Smooth muscle cell of the brain vasculature (primary cell): ENCODE data around the gene SGSH.
"Not testable (repeated sequence)": the region's sequence is repeated elsewhere in the genome, so short reads cannot be mapped to it uniquely, and the experiment has no call there.

Source experiments
- DNase-seq: peaks from one replicate; pipeline ENCODE4 v3.0.0-alpha.2; 2012; ENCODE audit warnings: low read depth, low spot score

SGSH gene

DNA sequence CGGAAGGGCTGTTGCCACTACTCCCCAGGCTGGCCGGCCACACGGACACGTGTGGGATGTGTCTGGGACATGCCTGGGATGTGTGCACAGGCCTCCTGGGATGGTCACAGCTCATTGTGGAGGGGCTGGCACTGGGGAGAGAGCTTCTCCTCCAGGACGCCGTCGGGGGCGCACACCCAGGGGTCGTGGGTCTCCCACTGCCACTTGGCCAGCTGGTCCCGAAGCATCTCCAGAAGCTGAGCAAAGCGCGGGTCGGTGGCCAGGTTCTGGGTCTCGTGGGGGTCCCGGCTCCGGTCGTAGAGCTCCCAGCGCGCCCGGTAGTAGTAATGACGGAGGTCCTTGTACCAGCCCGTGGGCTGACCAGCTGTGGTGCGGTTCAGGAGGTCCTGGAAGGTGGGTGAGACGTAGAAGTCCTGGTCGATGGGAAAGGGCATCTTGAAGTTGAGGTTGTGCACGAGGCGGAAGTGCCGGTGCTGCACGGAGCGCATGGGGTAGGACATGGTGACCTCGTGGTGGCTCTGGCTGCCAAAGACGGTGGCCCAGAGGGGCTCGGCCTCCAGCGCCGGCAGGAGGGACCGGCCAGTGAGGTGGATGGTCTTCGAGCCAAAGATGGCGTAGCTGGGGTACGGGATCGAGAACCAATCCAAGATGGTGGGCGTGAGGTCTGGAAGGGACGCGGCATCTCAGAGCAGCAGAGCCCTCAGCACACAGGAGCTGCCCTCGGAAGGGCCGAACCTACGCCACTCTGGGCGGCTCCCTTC lies 9.6 kb downstream of the SGSH start:
- no peak for DNase-seq

DNA sequence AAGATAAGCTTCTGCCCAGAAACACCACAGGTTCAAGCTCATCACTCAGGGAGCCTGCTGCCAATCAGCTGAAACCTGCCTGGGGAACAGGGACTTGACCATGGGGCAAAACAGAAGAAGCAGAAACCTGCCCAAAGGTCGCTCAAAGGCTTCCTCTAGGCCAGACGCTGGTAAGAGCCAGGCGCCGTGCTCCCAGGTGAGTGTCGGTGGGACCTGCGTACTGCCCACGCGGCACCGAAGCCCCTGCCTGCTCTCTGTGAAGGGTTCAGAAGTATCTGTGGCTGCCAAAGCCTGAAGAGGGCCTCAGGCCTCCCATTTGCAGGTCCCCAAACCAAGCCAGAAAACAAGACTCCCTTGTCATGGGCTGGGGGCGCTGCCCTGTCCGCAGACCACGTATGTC lies 10.4 kb downstream of the SGSH start:
- DNase-seq: no peak

DNA sequence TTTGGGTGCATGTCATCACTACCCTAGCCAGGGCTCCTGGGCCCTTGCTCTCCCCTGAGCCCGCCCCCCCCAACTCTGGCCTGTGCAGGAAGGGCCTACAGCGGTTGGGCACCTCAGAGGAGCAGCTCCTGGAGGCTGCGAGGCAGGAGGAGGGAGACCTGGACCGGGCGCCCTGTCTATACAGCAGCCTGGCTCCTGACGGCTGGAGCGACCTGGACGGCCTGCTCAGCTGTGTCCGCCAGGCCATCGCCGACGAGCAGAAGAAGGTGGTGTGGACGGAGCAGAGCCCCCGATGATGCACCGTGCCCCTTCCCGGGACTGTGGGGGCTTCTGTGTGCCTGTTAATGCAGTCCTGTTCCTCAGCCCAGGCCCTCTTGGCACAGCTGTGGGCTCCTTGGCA lies 12.1 kb downstream of the SGSH start:
- DNase-seq: no peak

DNA sequence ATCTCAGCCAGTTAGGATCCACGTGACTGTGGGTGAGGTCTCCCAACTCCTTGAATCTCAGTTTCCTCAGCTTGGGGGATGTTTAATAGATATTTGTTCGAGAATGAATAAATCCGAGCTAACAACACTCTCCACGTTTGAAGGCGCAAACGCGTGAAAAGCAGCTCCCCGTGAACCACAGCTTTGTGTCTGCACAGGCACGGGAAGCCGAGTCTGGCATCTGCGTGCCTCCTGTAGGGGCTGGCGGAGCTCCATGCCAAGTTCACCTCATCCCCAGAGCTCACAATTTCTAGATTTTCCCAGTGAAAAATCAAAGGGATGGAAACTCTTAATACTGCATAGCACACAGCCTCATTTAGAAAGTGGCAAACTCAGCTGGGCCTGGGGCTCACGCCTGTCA lies 14.3 kb downstream of the SGSH start:
- DNase-seq: no peak

DNA sequence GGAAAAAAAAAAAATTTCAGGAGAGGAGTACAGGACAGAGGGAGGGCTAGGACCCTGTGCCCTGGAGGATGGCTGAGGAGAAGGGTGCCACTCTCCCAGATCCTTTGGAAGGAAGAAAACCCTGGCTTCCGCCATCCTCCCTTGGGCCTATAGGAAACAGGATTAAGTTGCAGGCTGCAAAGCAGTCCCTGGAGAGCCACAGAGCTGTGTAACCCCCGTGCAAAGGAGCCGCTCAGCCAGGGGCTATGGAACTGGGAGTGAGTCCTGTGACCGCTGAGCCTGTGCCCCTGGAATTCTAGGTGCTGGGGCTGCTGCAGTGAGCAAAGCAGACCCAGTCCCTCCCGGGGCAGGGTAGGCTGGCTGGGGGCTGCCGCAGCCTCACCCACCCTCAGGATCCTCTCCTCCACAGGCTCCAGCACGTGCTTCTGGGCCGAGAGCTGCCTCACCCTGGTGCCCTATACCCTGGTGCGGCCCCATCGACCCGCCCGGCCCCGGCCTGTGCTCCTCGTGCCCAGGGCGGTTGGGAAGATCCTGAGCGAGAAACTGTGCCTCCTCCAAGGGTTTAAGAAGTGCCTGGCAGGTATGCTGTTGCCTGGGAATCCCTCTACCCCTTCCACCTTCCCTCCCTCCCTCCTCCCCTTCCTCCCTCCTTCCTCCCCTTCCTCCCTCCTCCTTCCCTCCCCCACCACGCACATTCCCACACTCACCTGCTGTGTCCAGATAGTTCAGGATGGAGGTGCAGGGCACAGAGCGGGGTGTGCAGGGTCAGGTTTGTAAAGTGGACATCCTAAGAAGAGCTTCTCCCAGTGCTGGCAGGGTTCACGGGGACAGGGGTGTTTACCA lies 15.3 kb downstream of the SGSH start:
- no peak for DNase-seq

DNA sequence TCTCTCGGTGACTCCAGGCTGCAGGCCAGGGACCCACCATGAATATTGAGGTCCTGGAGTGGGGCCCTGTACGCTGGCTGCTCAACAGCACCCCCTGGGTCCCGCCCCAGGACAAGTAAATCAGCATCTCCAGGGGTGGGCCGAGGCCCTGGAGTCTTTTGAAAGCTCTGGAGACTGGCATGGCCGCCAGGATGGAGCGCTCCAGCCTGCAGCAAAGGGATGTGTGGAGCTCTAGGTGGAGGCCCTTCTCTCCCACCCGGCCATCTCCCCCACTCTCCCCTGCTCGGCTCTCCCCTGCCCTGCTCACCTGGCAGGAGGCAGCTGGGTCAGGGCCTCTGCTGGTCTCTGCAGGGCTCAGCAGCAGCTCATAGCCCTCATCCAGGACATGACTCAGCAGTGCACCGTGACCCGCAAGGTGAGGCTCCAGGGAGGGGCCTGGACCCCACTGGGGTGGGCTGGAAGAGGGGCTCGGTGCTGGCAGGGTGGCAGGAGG lies 16.6 kb downstream of the SGSH start:
- no peak for DNase-seq

DNA sequence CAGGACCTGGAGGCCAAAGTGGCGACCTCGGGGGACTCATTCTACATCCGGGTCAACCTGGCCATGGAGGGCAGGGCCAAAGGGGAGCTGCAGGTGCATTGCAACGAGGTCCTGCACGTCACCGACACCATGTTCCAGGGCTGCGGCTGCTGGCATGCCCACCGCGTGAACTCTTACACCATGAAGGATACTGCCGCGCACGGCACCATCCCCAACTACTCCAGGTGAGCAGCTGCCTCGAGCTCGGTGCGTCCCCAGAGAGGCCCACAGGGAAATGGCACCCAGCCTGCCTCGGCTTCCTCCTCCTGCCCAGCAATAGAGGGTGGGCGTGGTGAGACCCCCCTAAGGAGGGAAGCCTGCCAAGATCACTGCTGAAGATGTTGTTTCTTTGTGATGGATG lies 17.9 kb downstream of the SGSH start:
- DNase-seq: no peak

DNA sequence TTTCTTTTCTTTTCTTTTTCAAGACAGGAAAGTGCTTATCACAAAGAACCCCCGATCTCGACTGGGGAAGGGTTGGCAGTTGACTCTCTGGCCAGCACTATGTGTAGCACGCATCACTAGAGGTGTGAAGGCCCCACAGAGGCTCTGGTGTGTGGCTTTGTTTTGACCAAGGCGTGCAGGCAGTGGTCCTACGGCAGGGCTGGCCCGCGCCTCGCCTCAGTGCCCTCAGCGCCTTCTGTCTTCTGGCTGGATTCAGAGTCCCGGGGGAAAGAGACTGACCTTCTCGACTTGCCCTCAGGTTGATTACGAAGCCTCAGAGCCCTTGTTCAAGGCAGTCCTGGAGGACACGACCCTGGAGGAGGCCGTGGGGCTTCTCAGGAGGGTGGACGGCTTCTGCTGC lies 18.7 kb downstream of the SGSH start:
- DNase-seq: no peak

DNA sequence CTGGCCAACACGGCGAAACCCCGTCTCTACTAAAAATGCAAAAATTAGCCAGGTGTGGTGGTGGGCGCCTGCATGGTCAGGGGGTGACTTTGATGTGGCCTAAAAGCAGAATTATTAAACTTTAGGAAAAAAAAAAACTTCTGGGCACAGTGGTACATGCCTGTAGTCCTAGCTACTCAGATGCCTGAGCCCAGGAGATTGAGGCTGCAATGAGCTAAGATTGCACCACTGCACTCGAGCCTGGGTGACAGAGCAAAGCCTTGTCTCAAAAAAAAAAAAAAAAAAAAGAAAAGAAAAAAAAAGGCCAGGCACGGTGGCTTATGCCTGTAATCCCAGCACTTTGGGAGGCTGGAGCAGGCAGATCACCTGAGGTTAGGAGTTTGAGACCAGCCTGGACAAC lies 20.8 kb downstream of the SGSH start:
- DNase-seq: not testable (repeated sequence)

DNA sequence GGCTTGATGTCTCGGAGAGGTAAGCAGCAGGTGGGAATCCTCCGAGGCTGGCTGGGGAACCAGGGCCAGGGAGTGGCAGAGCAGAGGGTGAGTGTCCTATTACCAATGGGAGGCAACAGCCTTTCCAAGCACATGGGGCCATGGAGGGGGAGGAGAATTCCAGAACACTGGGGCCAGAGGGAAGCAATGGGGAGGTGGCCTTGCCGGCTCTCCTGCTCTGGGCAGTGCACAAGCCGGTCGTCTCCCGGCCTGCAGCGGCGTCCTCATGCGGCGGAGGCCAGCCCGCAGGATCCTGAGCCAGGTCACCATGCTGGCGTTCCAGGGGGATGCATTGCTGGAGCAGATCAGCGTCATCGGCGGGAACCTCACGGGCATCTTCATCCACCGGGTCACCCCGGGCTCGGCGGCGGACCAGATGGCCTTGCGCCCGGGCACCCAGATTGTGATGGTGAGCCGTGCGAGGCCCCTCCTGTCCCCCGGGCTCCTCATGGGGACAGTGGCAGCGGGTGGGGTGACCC lies 21.9 kb downstream of the SGSH start:
- no peak for DNase-seq

DNA sequence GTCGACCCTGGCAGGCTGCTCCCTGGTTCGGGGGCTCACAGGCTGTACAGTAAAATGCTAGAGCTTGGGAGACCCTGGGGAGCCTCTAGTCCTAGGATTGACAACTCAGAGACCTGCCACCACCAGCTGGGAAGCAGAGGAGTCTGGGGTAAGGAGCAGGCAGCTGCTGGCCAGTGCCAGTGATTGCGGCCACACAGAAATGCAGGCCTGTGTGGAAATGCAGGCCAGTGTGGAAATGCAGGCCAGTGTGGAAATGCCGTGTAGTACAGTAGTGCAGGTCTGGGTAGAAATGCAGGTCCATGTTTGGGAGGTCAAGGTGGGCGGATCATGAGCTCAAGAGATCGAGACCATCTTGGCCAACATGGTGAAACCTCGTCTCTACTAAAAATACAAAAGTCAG lies 23.5 kb downstream of the SGSH start:
- DNase-seq: no peak

DNA sequence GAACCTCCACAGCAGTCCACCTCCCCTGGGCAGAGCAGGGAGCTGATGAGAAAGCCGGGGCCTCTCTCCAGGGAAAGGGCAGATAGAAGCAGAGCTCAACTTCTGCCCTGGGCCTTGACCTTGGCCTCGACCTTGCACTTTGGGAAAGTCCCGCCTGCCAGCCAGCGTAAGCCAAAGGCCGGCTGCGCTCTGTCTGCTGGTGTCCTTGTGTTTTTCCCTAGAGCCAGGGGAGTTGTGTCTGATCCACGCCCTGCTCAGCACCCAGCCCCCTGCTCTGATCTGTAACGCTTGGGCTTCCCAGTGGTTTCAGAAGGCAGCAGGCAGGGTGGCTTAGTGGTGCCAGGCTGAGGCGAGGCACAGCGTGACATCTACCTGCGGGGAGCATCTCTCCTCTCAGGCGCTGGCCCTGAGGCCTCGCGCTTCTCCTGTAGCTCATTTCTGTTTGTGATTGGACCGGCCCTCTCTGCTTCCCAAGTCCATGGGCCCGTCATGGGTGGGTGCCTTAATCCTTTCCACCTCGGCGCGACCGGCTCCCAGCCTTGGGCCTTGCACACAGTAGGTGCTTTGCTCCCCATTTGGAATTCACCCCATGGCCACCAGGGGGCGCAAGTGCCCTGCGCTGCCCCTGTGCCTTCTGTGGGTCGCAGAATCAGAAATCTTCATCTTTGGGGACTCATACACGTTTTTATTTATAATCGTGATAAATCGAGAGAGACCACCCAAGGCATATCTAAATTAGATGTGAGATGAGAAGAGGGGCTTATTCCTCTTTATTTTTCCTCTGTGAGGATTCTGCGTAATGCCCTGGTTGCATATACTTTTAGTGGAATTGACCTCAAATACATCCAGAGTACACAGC lies 24.2 kb downstream of the SGSH start:
- DNase-seq: no peak

DNA sequence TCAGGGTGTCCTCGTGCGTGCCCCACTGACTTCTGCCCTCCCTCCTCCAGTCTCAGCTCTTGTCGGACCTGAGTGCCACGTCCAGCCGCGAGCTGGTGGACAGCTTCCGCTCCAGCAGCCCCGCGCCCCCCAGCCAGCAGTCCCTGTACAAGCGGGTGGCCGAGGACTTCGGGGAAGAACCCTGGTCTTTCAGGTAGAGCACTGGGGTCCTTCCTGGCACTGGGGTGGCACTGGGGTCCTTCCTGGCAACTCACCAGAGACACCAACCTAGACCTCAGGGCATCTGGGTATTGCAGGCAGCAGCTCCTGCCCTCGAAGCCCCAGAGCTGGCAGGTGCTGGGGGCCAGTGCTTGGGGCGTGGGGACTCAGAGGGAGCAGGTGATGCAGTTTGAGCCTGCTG lies 25.0 kb downstream of the SGSH start:
- no peak for DNase-seq

DNA sequence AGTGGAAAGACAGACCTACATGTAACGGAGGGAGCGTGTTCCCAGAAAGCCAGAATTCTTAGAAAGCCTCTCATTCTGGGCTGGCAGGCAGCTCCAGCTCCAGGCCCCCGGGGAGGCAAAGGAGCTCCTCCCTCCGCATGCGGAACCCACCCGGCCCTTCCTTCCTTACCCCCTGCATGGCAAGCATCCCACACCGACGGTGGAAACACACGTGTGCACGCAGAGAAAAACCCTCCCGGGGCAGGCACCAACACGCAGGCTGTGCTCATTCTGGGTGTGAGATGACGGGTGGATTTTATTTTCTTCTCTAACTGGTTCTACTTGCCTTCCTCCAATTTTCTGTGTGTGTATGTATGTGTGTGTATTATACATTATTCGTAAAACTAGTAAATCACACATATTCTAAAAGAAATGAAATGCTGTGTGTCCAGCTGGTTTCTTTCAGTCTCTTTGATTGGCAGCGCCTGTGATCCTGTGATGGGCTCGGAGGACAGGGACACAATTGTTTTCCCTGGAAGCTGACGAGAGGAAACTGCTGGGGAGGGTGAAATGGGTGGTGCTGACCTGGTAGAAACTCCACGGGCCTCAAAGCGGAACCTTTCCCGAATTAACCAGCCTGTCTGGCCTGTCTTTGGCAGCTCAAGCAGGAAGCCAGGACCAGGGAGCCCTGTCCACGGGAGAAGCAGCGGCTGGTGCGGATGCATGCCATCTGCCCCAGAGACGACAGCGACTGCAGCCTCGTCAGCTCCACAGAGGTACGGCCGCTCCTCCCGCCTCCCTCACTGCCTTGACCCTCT lies 28.1 kb downstream of the SGSH start:
- DNase-seq: no peak

DNA sequence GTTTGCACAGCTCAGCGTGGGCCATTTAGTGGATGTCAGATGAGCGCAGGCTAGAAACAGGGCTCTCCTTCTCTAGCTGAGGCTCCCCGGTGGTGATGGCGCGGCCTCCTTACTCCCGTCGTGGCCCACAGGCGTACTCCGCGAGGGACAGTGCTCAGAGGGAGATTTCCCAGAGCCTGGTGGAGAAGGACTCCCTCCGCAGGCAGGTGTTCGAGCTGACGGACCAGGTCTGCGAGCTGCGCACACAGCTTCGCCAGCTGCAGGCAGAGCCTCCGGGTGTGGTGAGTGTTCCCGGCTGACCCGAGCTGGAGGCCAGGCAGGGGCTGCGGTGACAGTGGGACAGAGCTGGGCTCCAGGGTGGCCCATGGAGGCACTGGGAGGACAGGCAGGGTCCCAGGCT lies 28.9 kb downstream of the SGSH start:
- no peak for DNase-seq

DNA sequence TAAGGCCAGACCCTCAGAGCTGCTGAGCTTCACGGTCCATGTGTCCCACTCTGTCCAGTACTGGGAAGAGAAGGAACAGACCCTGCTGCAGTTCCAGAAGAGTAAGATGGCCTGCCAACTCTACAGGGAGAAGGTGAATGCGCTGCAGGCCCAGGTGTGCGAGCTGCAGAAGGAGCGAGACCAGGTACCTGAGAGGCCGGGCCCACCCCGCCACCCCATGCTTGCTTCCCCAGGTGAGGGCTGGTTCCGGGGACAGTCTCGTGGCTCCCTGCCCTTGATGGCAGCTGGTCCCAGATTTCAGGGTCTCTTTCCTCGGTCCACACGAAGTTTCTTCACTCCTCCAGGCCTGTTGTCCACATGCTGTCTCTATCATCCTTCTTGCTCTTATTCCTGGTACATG lies 29.4 kb downstream of the SGSH start:
- no peak for DNase-seq

DNA sequence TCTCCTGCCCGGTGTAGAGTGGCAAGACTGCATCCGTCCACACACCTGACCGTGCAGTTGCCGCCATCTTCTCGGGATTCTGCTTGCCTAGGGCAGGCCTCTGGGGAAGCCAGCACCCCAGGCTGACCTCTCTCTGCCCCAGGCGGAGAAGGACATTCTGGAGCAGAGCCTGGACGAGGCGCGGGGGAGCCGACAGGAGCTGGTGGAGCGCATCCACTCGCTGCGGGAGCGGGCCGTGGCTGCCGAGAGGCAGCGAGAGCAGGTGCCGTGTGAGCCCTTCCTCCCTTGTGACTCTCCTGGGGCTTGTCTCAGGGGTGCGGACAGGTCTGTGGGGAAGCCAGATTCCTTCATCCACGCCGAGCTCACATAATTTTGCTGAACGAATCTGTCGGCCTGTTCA lies 30.5 kb downstream of the SGSH start:
- DNase-seq: no peak

DNA sequence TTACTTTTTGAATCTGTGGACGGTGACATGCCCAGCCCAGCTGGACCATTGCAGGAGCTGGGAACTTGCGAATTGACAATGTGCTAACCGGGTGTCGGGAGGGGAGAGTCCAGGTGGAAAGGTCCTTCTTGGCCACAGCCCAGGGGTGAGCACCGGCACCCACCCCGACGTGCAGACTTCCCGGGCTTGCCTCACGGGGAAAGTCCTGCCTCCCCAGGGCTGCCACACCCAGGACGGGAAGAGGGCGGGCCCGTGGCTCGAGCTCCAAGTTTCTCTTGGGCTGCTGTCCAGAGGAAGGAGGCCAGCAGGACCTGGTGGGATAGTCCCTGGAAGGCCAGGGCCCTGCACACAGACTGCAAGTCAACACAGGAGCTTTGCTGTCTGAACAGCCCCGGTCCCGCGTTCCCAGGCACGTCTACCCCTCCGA lies 32.6 kb downstream of the SGSH start:
- DNase-seq: no peak

DNA sequence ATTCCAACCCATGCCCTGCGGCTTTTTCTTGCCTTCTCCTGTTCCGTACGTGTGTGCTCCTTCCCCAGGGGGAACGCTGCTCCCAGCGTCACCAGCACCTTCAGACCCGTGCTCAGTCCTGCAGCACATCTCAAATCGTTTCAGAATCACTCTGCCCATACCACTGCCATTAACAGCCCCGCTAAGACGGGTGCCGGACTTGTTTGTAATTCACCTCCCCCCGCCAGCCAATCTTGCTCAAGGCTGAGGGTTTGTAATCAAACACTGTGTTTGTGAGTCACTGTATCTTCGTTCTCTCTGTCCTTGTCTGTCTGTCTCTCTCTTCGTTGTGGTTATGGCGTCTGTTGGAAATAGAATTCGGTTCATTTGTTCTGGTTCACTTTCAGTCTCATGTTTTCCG lies 33.0 kb downstream of the SGSH start:
- DNase-seq: no peak

DNA sequence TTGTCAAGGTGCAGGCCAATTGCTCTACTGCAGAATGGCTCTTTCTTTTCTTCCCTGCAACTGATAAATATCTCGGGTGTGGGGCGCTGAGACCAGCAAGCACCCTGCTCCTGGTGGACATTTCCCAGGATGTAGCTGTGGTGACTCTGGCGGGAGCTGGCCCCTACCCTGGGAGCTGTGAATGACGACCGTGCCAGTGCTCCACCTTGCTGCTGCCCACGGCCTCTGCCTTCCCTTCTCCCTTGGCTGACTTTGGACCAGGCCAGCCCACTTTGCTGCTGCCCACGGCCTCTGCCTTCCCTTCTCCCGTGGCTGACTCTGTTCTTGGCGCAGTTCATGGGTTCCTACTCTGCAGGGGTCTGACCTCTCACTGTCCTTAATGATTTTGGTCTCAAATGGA lies 34.2 kb downstream of the SGSH start:
- DNase-seq: no peak

DNA sequence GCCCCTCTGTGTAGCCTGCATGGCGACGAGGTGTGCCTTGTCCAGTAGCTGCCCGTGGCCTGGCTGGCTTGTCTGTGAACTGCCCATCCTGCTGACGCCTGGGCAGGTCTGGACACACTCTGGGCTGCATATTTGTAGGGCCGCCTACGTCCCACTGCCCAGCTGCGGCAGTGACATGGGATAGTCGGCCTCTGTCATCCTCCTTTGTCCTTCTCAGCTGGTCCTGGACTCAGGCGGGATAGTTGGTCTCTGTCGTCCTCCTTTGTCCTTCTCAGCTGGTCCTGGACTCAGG lies 35.8 kb downstream of the SGSH start:
- DNase-seq: no peak
